Gastroesophageal sphincter (tissue), 4 donors: ENCODE results near the gene CHST14. TPM values are rescaled to one million over a fixed set of nuclear protein-coding genes. Genes with fewer than 3 reads are reported as not detected.

Source experiments
- ATAC-seq: fragments of 150-250 bp; one replicate; pipeline ENCODE4 v1.9.1; 2016; ENCODE audit warnings: mild to moderate bottlenecking, moderate library complexity
- H3K27ac ChIP-seq, 4 donors: fragments of 200-600 bp; sonication (generic) in 3 of 4; 1 replicate in 3 of 4; 2 replicates in 1 of 4; pipeline ENCODE4 v1.5.1; 2016 to 2019
- H3K27me3 ChIP-seq: fragments of 200-600 bp; sonication (generic); one replicate; pipeline ENCODE4 v1.5.1; 2019
- H3K36me3 ChIP-seq, 2 donors: fragments of 200-600 bp; sonication (generic); one replicate each; pipeline ENCODE4 v1.5.1; 2019; ENCODE audit warnings: control low read depth in 1 of 2
- H3K4me1 ChIP-seq, 3 donors: fragments of 200-600 bp; sonication (generic); 1 replicate in 2 of 3; 2 replicates in 1 of 3; pipeline ENCODE4 v1.5.1; 2016 to 2019; ENCODE audit warnings: control low read depth in 2 of 3
- H3K4me3 ChIP-seq, 2 donors: fragments of 200-600 bp; sonication (generic); one replicate each; pipeline ENCODE4 v1.5.1; 2019; ENCODE audit warnings: mild to moderate bottlenecking in 1 of 2, moderate library complexity in 1 of 2
- H3K9me3 ChIP-seq, 3 donors: fragments of 200-600 bp; sonication (generic); one replicate each; pipeline ENCODE4 v1.5.1; 2017 to 2019; ENCODE audit warnings: control low read depth in 2 of 3
- CTCF ChIP-seq, 4 experiments: fragments of 200-600 bp in 2 of 4; fragments of 450-650 bp in 2 of 4; sonication (generic) in 1 of 4; IDR thresholded peaks; one replicate each; pipeline ENCODE4 v1.5.1; 2017 to 2019; ENCODE audit warnings: antibody characterized with exemption in 4 of 4, mild to moderate bottlenecking in 2 of 4, moderate library complexity in 2 of 4
- EP300 ChIP-seq: sonication (generic); formaldehyde crosslinking; IDR thresholded peaks from one replicate; pipeline ENCODE4 v1.6.1; 2017; ENCODE audit warnings: antibody characterized with exemption, mild to moderate bottlenecking
- POLR2A ChIP-seq, 2 donors: fragments of 450-650 bp; IDR thresholded peaks; one replicate each; pipeline ENCODE4 v1.6.1; 2017; ENCODE audit warnings: antibody characterized with exemption in 2 of 2, mild to moderate bottlenecking in 2 of 2, moderate library complexity in 1 of 2
- POLR2AphosphoS5 ChIP-seq: sonication (generic); formaldehyde crosslinking; IDR thresholded peaks from one replicate; pipeline ENCODE4 v1.6.1; 2017; ENCODE audit warnings: antibody characterized with exemption
- WGBS, 2 donors: methylation state at CpG; one replicate each; pipeline ENCODE4 v1.1.5; 2018; ENCODE audit warnings: low coverage in 1 of 2; 5-methylcytosine and 5-hydroxymethylcytosine counted together
- total RNA-seq, 4 donors: library from RNA; depleted of rRNA; stranded (reverse); fragments of >200 nt; gene quantifications; one replicate each; pipeline ENCODE4 v1.1.0, GENCODE V29; 2016

Gene CHST14
- total RNA-seq, 4 donors from 2014 or later, result 7.8 to 18.4 (median 11.7) TPM

- WGBS, 2 donors, result 48% methylated on average over 3 to 5 of the region's 5 CpGs
- Histone ChIP-seq H3K36me3 (no peaks in the 10 kb centered on the region), H3K4me3 (no peak overlapping the region), H3K9me3 (no peaks in the 10 kb centered on the region), H3K4me1 (peaks cover 0 to 1% (median 0%) of the 10 kb centered on the region in 3 donors), H3K27ac (no peak overlapping the region), H3K27me3 (no peaks in the 10 kb centered on the region)
- TF ChIP-seq POLR2A (IDR thresholded peaks at IDR 0.05) (no peak), CTCF (IDR thresholded peaks at IDR 0.05) (no peak), EP300 (no peak), POLR2AphosphoS5 (no peak)
- ATAC-seq, result no peak
These were observed 7.0 kb downstream of the CHST14 start for GRCh38 chr15:40477642-40478327.

GRCh38 chr15:40479024-40479423, 8.2 kb downstream of the CHST14 start:
- Histone ChIP-seq H3K27me3 (no peaks in the 10 kb centered on the region), H3K4me1 (no peaks in the 10 kb centered on the region), H3K27ac (no peak overlapping the region), H3K36me3 (no peaks in the 10 kb centered on the region), H3K4me3 (no peak overlapping the region), H3K9me3 (no peaks in the 10 kb centered on the region)
- ATAC-seq, result no peak
- TF ChIP-seq CTCF (IDR thresholded peaks at IDR 0.05), result no peak

GRCh38 chr15:40481341-40482074, 10.7 kb downstream of the CHST14 start:
- 83 to 91% methylated on average over 1 of the region's 1 CpG for WGBS, 2 donors
- Histone ChIP-seq H3K27me3 (no peaks in the 10 kb centered on the region), H3K4me3 (no peak overlapping the region), H3K9me3 (no peaks in the 10 kb centered on the region), H3K27ac (no peak overlapping the region), H3K36me3 (no peaks in the 10 kb centered on the region), H3K4me1 (no peaks in the 10 kb centered on the region)
- no peak for ATAC-seq
- TF ChIP-seq POLR2AphosphoS5 (no peak), EP300 (no peak), CTCF (IDR thresholded peaks at IDR 0.05) (no peak), POLR2A (IDR thresholded peaks at IDR 0.05) (no peak)

GRCh38 chr15:40483919-40484318, 13.1 kb downstream of the CHST14 start:
- 83 to 96% methylated on average over 1 to 2 of the region's 2 CpGs for WGBS, 2 donors
- H3K4me1 ChIP-seq, result no peaks in the 10 kb centered on the region
- no peaks in the 10 kb centered on the region for H3K36me3 ChIP-seq

More at GRCh38 chr15:40483919-40484318, 13.1 kb downstream of the CHST14 start:
- no peaks in the 10 kb centered on the region for H3K9me3 ChIP-seq
- no peak overlapping the region for H3K4me3 ChIP-seq
- H3K27me3 ChIP-seq, result peaks cover 13% of the 10 kb centered on the region
- H3K27ac ChIP-seq, result no peak overlapping the region
- no peak for ATAC-seq
- TF ChIP-seq POLR2AphosphoS5 (no peak), CTCF (IDR thresholded peaks at IDR 0.05) (no peak), POLR2A (IDR thresholded peaks at IDR 0.05) (no peak), EP300 (no peak)
